H1 (cell line): ENCODE measurements around the gene SEC63. TPM values are rescaled to one million over a fixed set of nuclear protein-coding genes. Genes with fewer than 3 reads are reported as not detected.
"Not testable (repeated sequence)": the region's sequence is repeated elsewhere in the genome, so short reads cannot be mapped to it uniquely, and the experiment has no call there.

Experiments
- CTCF ChIA-PET: fragments of 300-600 bp; sonication (Branson Sonifier 250); formaldehyde crosslinking; loops from one replicate; lab custom pipeline; 2021; ENCODE audit not compliant: partially characterized antibody; lab: Charles Lee
- POLR2A ChIA-PET: fragments of 300-600 bp; sonication (Branson Sonifier 250); formaldehyde crosslinking; loops from one replicate; lab custom pipeline; 2021; ENCODE audit warnings: inconsistent platforms; ENCODE audit not compliant: partially characterized antibody; lab: Charles Lee
- DNase-seq, 2 experiments: peaks; one replicate each; pipeline versions ENCODE4 v3.0.0 to v3.0.0-alpha.2; 2010 to 2022; ENCODE audit warnings: low spot score in 2 of 2, low read depth in 1 of 2, mixed read lengths in 1 of 2
- FAIRE-seq: peaks from 2 replicates; lab custom pipeline; 2011; peaks lifted over from hg19 to GRCh38; lab: Jason Lieb, UNC
- H2AFZ ChIP-seq: 2 replicates; pipeline ENCODE4 v1.8.1; 2012; ENCODE audit warnings: low read length, inconsistent platforms
- H2AK5ac ChIP-seq: 2 replicates; pipeline ENCODE4 v1.6.1; 2013; ENCODE audit warnings: low read depth, low read length
- H2BK120ac ChIP-seq: replicated peaks from 2 replicates; pipeline ENCODE3; 2013; ENCODE audit warnings: low read depth, low read length, inconsistent platforms
- H2BK12ac ChIP-seq: 2 replicates; pipeline ENCODE4 v1.6.1; 2013; ENCODE audit warnings: low read depth, low read length
- H2BK15ac ChIP-seq: 2 replicates; pipeline ENCODE4 v1.6.1; 2013; ENCODE audit warnings: low read length
- H2BK20ac ChIP-seq: 2 replicates; pipeline ENCODE4 v1.6.1; 2013; ENCODE audit warnings: low read length
- H2BK5ac ChIP-seq: 2 replicates; pipeline ENCODE4 v1.6.1; 2013; ENCODE audit warnings: low read depth, low read length
- H3K14ac ChIP-seq: 2 replicates; pipeline ENCODE4 v1.6.1; 2013; ENCODE audit warnings: inconsistent platforms; ENCODE audit not compliant: insufficient read length
- H3K18ac ChIP-seq: 2 replicates; pipeline ENCODE4 v1.6.1; 2013; ENCODE audit warnings: low read length; ENCODE audit errors: extremely low read depth
- H3K23ac ChIP-seq: 2 replicates; pipeline ENCODE4 v1.6.1; 2013; ENCODE audit warnings: inconsistent platforms; ENCODE audit not compliant: insufficient read length
- H3K23me2 ChIP-seq: 2 replicates; pipeline ENCODE4 v1.6.1; 2013; ENCODE audit warnings: low read depth, low read length
- H3K27ac ChIP-seq: 2 replicates; pipeline ENCODE4 v1.6.1; 2011; ENCODE audit warnings: low read depth, low read length, inconsistent platforms
- H3K27me3 ChIP-seq, 4 experiments: replicated peaks in 1 of 4; 1 replicate in 1 of 4; 2 replicates in 3 of 4; pipeline versions ENCODE4 v1.6.1 to v1.8.1; 2011 to 2013; ENCODE audit warnings: low read length in 3 of 4, mild to moderate bottlenecking in 3 of 4, inconsistent platforms in 2 of 4, mixed read lengths in 2 of 4, moderate library complexity in 1 of 4; ENCODE audit not compliant: control insufficient read depth in 3 of 4, insufficient read depth in 3 of 4; ENCODE audit errors: extremely low read depth in 1 of 4
- H3K36me3 ChIP-seq, 4 experiments: 2 replicates each; pipeline versions ENCODE4 v1.6.1 to v1.8.1; 2011 to 2013; ENCODE audit warnings: mild to moderate bottlenecking in 4 of 4, low read length in 3 of 4, moderate library complexity in 2 of 4, control low read depth in 1 of 4, inconsistent platforms in 1 of 4; ENCODE audit not compliant: insufficient read depth in 4 of 4, control insufficient read depth in 2 of 4
- H3K4ac ChIP-seq: replicated peaks from 2 replicates; pipeline ENCODE3; 2013; ENCODE audit warnings: low read length, low read depth, mixed read lengths, inconsistent platforms; ENCODE audit not compliant: insufficient read length
- H3K4me1 ChIP-seq, 4 experiments: replicated peaks in 1 of 4; 1 replicate in 1 of 4; 2 replicates in 3 of 4; pipeline versions ENCODE4 v1.6.1 to v1.8.1; 2011 to 2013; ENCODE audit warnings: low read length in 3 of 4, inconsistent platforms in 2 of 4, mixed read lengths in 1 of 4; ENCODE audit not compliant: insufficient read depth in 4 of 4, control insufficient read depth in 3 of 4
- H3K4me2 ChIP-seq, 2 experiments: 2 replicates each; pipeline versions ENCODE4 v1.6.1 to v1.8.1; 2011 to 2013; ENCODE audit warnings: low read depth in 2 of 2, low read length in 2 of 2, control low read depth in 1 of 2, inconsistent platforms in 1 of 2, mild to moderate bottlenecking in 1 of 2; ENCODE audit not compliant: insufficient read depth in 1 of 2
- H3K4me3 ChIP-seq, 4 experiments: fragments of 200-600, 300-600 bp in 1 of 4; sonication (generic), shearing (Covaris generic), sonication (Bioruptor Twin) in 1 of 4; 2 replicates each; pipeline versions ENCODE4 v1.5.1 to v1.8.1; 2011 to 2016; ENCODE audit warnings: low read length in 4 of 4, low read depth in 3 of 4, control low read depth in 2 of 4, inconsistent platforms in 2 of 4, mild to moderate bottlenecking in 2 of 4, mixed read lengths in 1 of 4, moderate library complexity in 1 of 4; ENCODE audit not compliant: insufficient read depth in 2 of 4; ENCODE audit errors: extremely low read depth in 1 of 4
- H3K56ac ChIP-seq: replicated peaks from 2 replicates; pipeline ENCODE3; 2013; ENCODE audit warnings: low read depth, mild to moderate bottlenecking, mixed read lengths, low read length, inconsistent platforms; ENCODE audit not compliant: insufficient read length
- H3K79me1 ChIP-seq: 2 replicates; pipeline ENCODE4 v1.6.1; 2013; ENCODE audit warnings: low read depth, low read length, control low read depth
- H3K79me2 ChIP-seq, 2 experiments: 2 replicates each; pipeline versions ENCODE4 v1.6.1 to v1.8.1; 2012 to 2013; ENCODE audit warnings: low read length in 2 of 2, mild to moderate bottlenecking in 2 of 2, inconsistent platforms in 1 of 2; ENCODE audit not compliant: insufficient read depth in 2 of 2, control insufficient read depth in 1 of 2
- H3K9ac ChIP-seq, 4 experiments: replicated peaks in 1 of 4; 1 replicate in 1 of 4; 2 replicates in 3 of 4; pipeline versions ENCODE4 v1.6.1 to v1.8.1; 2011 to 2013; ENCODE audit warnings: low read depth in 3 of 4, low read length in 3 of 4, control low read depth in 2 of 4, mild to moderate bottlenecking in 2 of 4, moderate library complexity in 2 of 4, inconsistent platforms in 1 of 4; ENCODE audit errors: extremely low read depth in 1 of 4
- H3K9me3 ChIP-seq, 2 experiments: 2 replicates each; pipeline versions ENCODE4 v1.6.1 to v1.8.1; 2012 to 2013; ENCODE audit warnings: mild to moderate bottlenecking in 2 of 2, moderate library complexity in 2 of 2, control low read depth in 1 of 2, inconsistent platforms in 1 of 2, low read depth in 1 of 2, low read length in 1 of 2, mixed read lengths in 1 of 2; ENCODE audit not compliant: insufficient read depth in 2 of 2
- H4K20me1 ChIP-seq, 2 experiments: replicated peaks in 1 of 2; 2 replicates each; pipeline versions ENCODE3 to v1.8.1; 2011 to 2013; ENCODE audit warnings: inconsistent platforms in 2 of 2, low read length in 2 of 2, mild to moderate bottlenecking in 1 of 2; ENCODE audit not compliant: insufficient read depth in 2 of 2, control insufficient read depth in 1 of 2
- H4K5ac ChIP-seq: 2 replicates; pipeline ENCODE4 v1.6.1; 2013; ENCODE audit warnings: low read length, low read depth, mixed read lengths, inconsistent platforms; ENCODE audit not compliant: insufficient read length
- H4K8ac ChIP-seq: 2 replicates; pipeline ENCODE4 v1.8.0; 2013; ENCODE audit warnings: mild to moderate bottlenecking, moderate library complexity, low read length, inconsistent platforms; ENCODE audit not compliant: insufficient read depth; ENCODE audit errors: extremely low read depth
- H4K91ac ChIP-seq: replicated peaks from 2 replicates; pipeline ENCODE3; 2013; ENCODE audit warnings: low read length, mixed read lengths, inconsistent platforms; ENCODE audit not compliant: insufficient read length
- WGBS, 2 experiments: shearing (Covaris generic) in 1 of 2; methylation state at CpG; one replicate each; pipeline versions ENCODE4 v1.1.6 to v1.1.7; 2013 to 2015; ENCODE audit warnings: low lambda C conversion rate in 2 of 2, mixed read lengths in 2 of 2, inconsistent platforms in 1 of 2, low coverage in 1 of 2, missing lambda C conversion rate in 1 of 2; ENCODE audit not compliant: insufficient replicate concordance in 2 of 2, insufficient coverage in 1 of 2, insufficient read length in 1 of 2; ENCODE audit errors: extremely low coverage in 1 of 2, missing lambda C conversion rate in 1 of 2; 5-methylcytosine and 5-hydroxymethylcytosine counted together
- polyA plus RNA-seq, 7 experiments: library from polyadenylated mRNA; depleted of rRNA in 3 of 7; stranded (reverse) in 5 of 7; unstranded in 2 of 7; fragments of >200 nt in 5 of 7; fragments of 200-250 nt in 2 of 7; gene quantifications; 1 replicate in 5 of 7; 2 replicates in 1 of 7; 4 replicates in 1 of 7; pipeline versions ENCODE4 v1.2.1 to v1.2.3, GENCODE V29; 2011 to 2013; ENCODE audit warnings: missing spikeins in 2 of 7, mixed read lengths in 2 of 7
- total RNA-seq: library from RNA; stranded (reverse); fragmentation: NEBNext Ultra II Directional; extraction: Animal tissue kit (Norgen Biotek cat#: 25700); gene quantifications from 2 replicates; pipeline ENCODE4 v1.2.1, GENCODE V29; 2021

SEC63 gene
- total and polyA plus RNA-seq, 2 of the 8 experiments (the other 6 are each of a cell fraction or from before 2014, with no cell fraction given) = 17.3 to 121 TPM

DNA sequence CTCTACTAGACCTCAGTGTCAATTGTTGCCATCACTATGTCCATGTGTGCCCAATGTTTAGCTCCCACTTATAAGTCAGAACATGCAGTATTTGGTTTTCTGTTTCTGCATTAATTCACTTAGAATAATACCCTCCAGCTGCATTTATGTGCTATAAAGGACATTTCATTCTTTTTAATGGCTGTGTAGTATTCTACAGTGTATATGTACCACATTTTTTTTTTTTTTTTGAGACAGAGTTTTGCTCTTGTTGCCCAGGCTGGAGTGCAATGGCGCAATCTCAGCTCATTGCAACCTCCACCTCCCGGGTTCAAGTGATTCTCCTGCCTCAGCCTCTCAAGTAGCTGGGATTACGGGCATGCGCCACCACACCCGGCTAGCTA, 21.1 kb downstream of the SEC63 start:
- FAIRE-seq, H4K91ac ChIP-seq, H2AFZ ChIP-seq, H3K4me2 ChIP-seq, H3K4ac ChIP-seq, H4K20me1 ChIP-seq, H4K8ac ChIP-seq, H3K27me3 ChIP-seq, CTCF ChIA-PET, DNase-seq, H3K4me1 ChIP-seq, H3K56ac ChIP-seq, H3K18ac ChIP-seq, H3K9ac ChIP-seq, H2BK12ac ChIP-seq, H3K23ac ChIP-seq, H3K4me3 ChIP-seq, H3K27ac ChIP-seq, H2BK120ac ChIP-seq, H3K79me1 ChIP-seq, H2BK5ac ChIP-seq, H2BK15ac ChIP-seq, H3K14ac ChIP-seq, H4K5ac ChIP-seq, H2BK20ac ChIP-seq, H3K23me2 ChIP-seq, POLR2A ChIA-PET, H2AK5ac ChIP-seq: not testable (repeated sequence)
- H3K9me3 ChIP-seq = peaks cover 13 to 18% of the 10 kb centered on the region in 2 experiments
- H3K79me2 ChIP-seq = peaks cover 18 to 72% of the 10 kb centered on the region in 2 experiments
- 100% methylated on average over 4 of the region's 5 CpGs; no CpG with 5 or more reads in 1 of the 2 experiments for WGBS, 2 experiments
- peaks cover 0 to 16% (median 0%) of the 10 kb centered on the region in 4 experiments; a peak in 3 of 8 replicates for H3K36me3 ChIP-seq
